H54 (cell line): ENCODE data around the gene IGSF21.

Experiments
- DNase-seq: peaks from one replicate; pipeline ENCODE4 v3.0.0; 2011; ENCODE audit warnings: low spot score, mixed read lengths; ENCODE audit not compliant: insufficient read length
- FAIRE-seq: peaks from 3 replicates; lab custom pipeline; 2011; peaks lifted over from hg19 to GRCh38; lab: Jason Lieb, UNC
- POLR2A ChIP-seq: IDR thresholded peaks from 2 replicates; pipeline ENCODE4 v1.6.1; 2011; ENCODE audit warnings: low read depth, mild to moderate bottlenecking, low read length

Gene IGSF21

GRCh38 chr1:18290740-18291412 is 183.3 kb downstream of the IGSF21 start:
- no peak for TF ChIP-seq POLR2A
- DNase-seq (no peak), FAIRE-seq (no peak)

- DNase-seq (no peak), FAIRE-seq (no peak)
- TF ChIP-seq POLR2A = no peak
Observed at GRCh38 chr1:18292531-18292930, 184.9 kb downstream of the IGSF21 start.

- DNase-seq = no peak
- no peak for TF ChIP-seq POLR2A
- no peak for FAIRE-seq
Observed at GRCh38 chr1:18293291-18293690, 185.7 kb downstream of the IGSF21 start.

- no peak for TF ChIP-seq POLR2A
- FAIRE-seq = no peak
Observed at GRCh38 chr1:18294437-18295176, 187.0 kb downstream of the IGSF21 start.

GRCh38 chr1:18297896-18298648 is 190.5 kb downstream of the IGSF21 start:
- FAIRE-seq (no peak), DNase-seq (no peak)

More at GRCh38 chr1:18294437-18295176, 187.0 kb downstream of the IGSF21 start:
- no peak for DNase-seq

GRCh38 chr1:18299441-18300338 is 192.1 kb downstream of the IGSF21 start:
- no peak for TF ChIP-seq POLR2A
- DNase-seq = peak; percentile 23
- no peak for FAIRE-seq

More at GRCh38 chr1:18297896-18298648, 190.5 kb downstream of the IGSF21 start:
- TF ChIP-seq POLR2A = no peak

GRCh38 chr1:18300376-18300775 is 192.8 kb downstream of the IGSF21 start:
- DNase-seq (no peak), FAIRE-seq (no peak)
- TF ChIP-seq POLR2A = no peak

GRCh38 chr1:18302788-18303413 is 195.3 kb downstream of the IGSF21 start:
- no peak for FAIRE-seq
- TF ChIP-seq POLR2A = no peak
- DNase-seq = no peak

- TF ChIP-seq POLR2A = no peak
- FAIRE-seq = no peak
- no peak for DNase-seq
Observed at GRCh38 chr1:18304151-18304869, 196.7 kb downstream of the IGSF21 start.

GRCh38 chr1:18305182-18305795 is 197.7 kb downstream of the IGSF21 start:
- no peak for DNase-seq
- TF ChIP-seq POLR2A = no peak
- FAIRE-seq = no peak

GRCh38 chr1:18307329-18307898 is 199.8 kb downstream of the IGSF21 start:
- TF ChIP-seq POLR2A = no peak
- FAIRE-seq = no peak
- no peak for DNase-seq

- DNase-seq = no peak
- TF ChIP-seq POLR2A = no peak
- FAIRE-seq = no peak
Observed at GRCh38 chr1:18309552-18310155, 202.1 kb downstream of the IGSF21 start.
